ENCODE results near the gene BBS9.

The BBS9 gene

GRCh38 chr7:33619264-33619663, 489.9 kb downstream of the BBS9 start:
- H3K14ac ChIP-seq (ENCODE audit: low read length in 2 of 2) = no peak overlapping the region
- H3K4ac ChIP-seq (ENCODE audit: low read depth in 1 of 2, low read length in 2 of 2) = no peak overlapping the region
- H3K4me2 ChIP-seq (ENCODE audit: low read length, poor library complexity, severe bottlenecking) = no peak overlapping the region
- no peak overlapping the region for H3K27ac ChIP-seq (ENCODE audit: low read length, poor library complexity, severe bottlenecking)
- no peak for DNase-seq
- no peak overlapping the region for H2BK120ac ChIP-seq (ENCODE audit: low read depth, low read length)
- WGBS = 90% methylated on average over 2 of the region's 2 CpGs
- H4K8ac ChIP-seq (ENCODE audit: low read length) = no peak overlapping the region
- H3K23ac ChIP-seq (ENCODE audit: low read length in 2 of 2) = no peak overlapping the region
- H3K4me1 ChIP-seq (ENCODE audit: control insufficient read depth, insufficient read depth, low read depth, low read length) = no peaks in the 10 kb centered on the region
- H2AK5ac ChIP-seq (ENCODE audit: low read length, severe bottlenecking) = no peak overlapping the region
- H4K91ac ChIP-seq (ENCODE audit: low read length) = no peak overlapping the region
- no peaks in the 10 kb centered on the region for H3K36me3 ChIP-seq (ENCODE audit: control insufficient read depth in 1 of 2, insufficient read depth in 2 of 2, low read depth in 1 of 2, low read length in 2 of 2)
- no peaks in the 10 kb centered on the region for H3K79me1 ChIP-seq (replicated peaks; ENCODE audit: low read length, poor library complexity, severe bottlenecking)
- no peak overlapping the region for H3K9ac ChIP-seq (ENCODE audit: low read length)
- H3K27me3 ChIP-seq (ENCODE audit: control insufficient read depth in 1 of 2, insufficient read depth in 1 of 2, low read length in 2 of 2) = no peaks in the 10 kb centered on the region
- H2BK5ac ChIP-seq (ENCODE audit: low read depth, low read length, poor library complexity, severe bottlenecking) = no peak overlapping the region
- peaks cover 10% of the 10 kb centered on the region for H3K9me3 ChIP-seq (ENCODE audit: control insufficient read depth, low read length)
- no peak overlapping the region for H3K4me3 ChIP-seq (ENCODE audit: insufficient read depth in 1 of 2, low read depth in 1 of 2, low read length in 2 of 2)
- H2AFZ ChIP-seq (ENCODE audit: low read depth, low read length) = no peak overlapping the region
- no peak overlapping the region for H3K18ac ChIP-seq (ENCODE audit: low read depth in 1 of 2, low read length in 2 of 2)
- no peak overlapping the region for H2BK15ac ChIP-seq (ENCODE audit: low read depth, poor library complexity, severe bottlenecking)
- H2BK12ac ChIP-seq (ENCODE audit: low read length in 2 of 2) = no peak overlapping the region

- no peak overlapping the region for H3K9ac ChIP-seq (ENCODE audit: low read length)
- H3K23ac ChIP-seq (ENCODE audit: low read length in 2 of 2) = no peak overlapping the region
- no peak overlapping the region for H2AFZ ChIP-seq (ENCODE audit: low read depth, low read length)
- H3K4ac ChIP-seq (ENCODE audit: low read depth in 1 of 2, low read length in 2 of 2) = no peak overlapping the region
- H3K27ac ChIP-seq (ENCODE audit: low read length, poor library complexity, severe bottlenecking) = no peak overlapping the region
- H4K91ac ChIP-seq (ENCODE audit: low read length) = no peak overlapping the region
- no peaks in the 10 kb centered on the region for H3K4me1 ChIP-seq (ENCODE audit: control insufficient read depth, insufficient read depth, low read depth, low read length)
- no peak overlapping the region for H2BK120ac ChIP-seq (ENCODE audit: low read depth, low read length)
- H3K79me1 ChIP-seq (replicated peaks; ENCODE audit: low read length, poor library complexity, severe bottlenecking) = no peaks in the 10 kb centered on the region
- H3K14ac ChIP-seq (ENCODE audit: low read length in 2 of 2) = no peak overlapping the region
- H2BK15ac ChIP-seq (ENCODE audit: low read depth, poor library complexity, severe bottlenecking) = no peak overlapping the region
- no peak overlapping the region for H2BK12ac ChIP-seq (ENCODE audit: low read length in 2 of 2)
- no peak overlapping the region for H3K18ac ChIP-seq (ENCODE audit: low read depth in 1 of 2, low read length in 2 of 2)
- no peak overlapping the region for H2AK5ac ChIP-seq (ENCODE audit: low read length, severe bottlenecking)
- no CpG with 5 or more reads among the region's 1 CpG for WGBS
- DNase-seq = no peak
- H3K4me3 ChIP-seq (ENCODE audit: insufficient read depth in 1 of 2, low read depth in 1 of 2, low read length in 2 of 2) = no peak overlapping the region
- no peak overlapping the region for H2BK5ac ChIP-seq (ENCODE audit: low read depth, low read length, poor library complexity, severe bottlenecking)
- no peak overlapping the region for H3K4me2 ChIP-seq (ENCODE audit: low read length, poor library complexity, severe bottlenecking)
- no peaks in the 10 kb centered on the region for H3K36me3 ChIP-seq (ENCODE audit: control insufficient read depth in 1 of 2, insufficient read depth in 2 of 2, low read depth in 1 of 2, low read length in 2 of 2)
- peaks cover 10% of the 10 kb centered on the region for H3K9me3 ChIP-seq (ENCODE audit: control insufficient read depth, low read length)
- no peak overlapping the region for H4K8ac ChIP-seq (ENCODE audit: low read length)
- no peaks in the 10 kb centered on the region for H3K27me3 ChIP-seq (ENCODE audit: control insufficient read depth in 1 of 2, insufficient read depth in 1 of 2, low read length in 2 of 2)
Measured at GRCh38 chr7:33623267-33623666, 493.9 kb downstream of the BBS9 start.

- H3K27ac ChIP-seq (ENCODE audit: low read length, poor library complexity, severe bottlenecking) = no peak overlapping the region
- no peak overlapping the region for H2AK5ac ChIP-seq (ENCODE audit: low read length, severe bottlenecking)
- H4K8ac ChIP-seq (ENCODE audit: low read length) = no peak overlapping the region
- H3K36me3 ChIP-seq (ENCODE audit: control insufficient read depth in 1 of 2, insufficient read depth in 2 of 2, low read depth in 1 of 2, low read length in 2 of 2) = no peaks in the 10 kb centered on the region
- H4K91ac ChIP-seq (ENCODE audit: low read length) = no peak overlapping the region
- no peaks in the 10 kb centered on the region for H3K27me3 ChIP-seq (ENCODE audit: control insufficient read depth in 1 of 2, insufficient read depth in 1 of 2, low read length in 2 of 2)
- H2BK120ac ChIP-seq (ENCODE audit: low read depth, low read length) = no peak overlapping the region
- H3K9ac ChIP-seq (ENCODE audit: low read length) = no peak overlapping the region
- DNase-seq = no peak
- no peak overlapping the region for H2BK12ac ChIP-seq (ENCODE audit: low read length in 2 of 2)
- no peak overlapping the region for H2BK5ac ChIP-seq (ENCODE audit: low read depth, low read length, poor library complexity, severe bottlenecking)
- no peak overlapping the region for H3K4me3 ChIP-seq (ENCODE audit: insufficient read depth in 1 of 2, low read depth in 1 of 2, low read length in 2 of 2)
- no peaks in the 10 kb centered on the region for H3K79me1 ChIP-seq (replicated peaks; ENCODE audit: low read length, poor library complexity, severe bottlenecking)
- no peak overlapping the region for H3K4ac ChIP-seq (ENCODE audit: low read depth in 1 of 2, low read length in 2 of 2)
- H3K4me2 ChIP-seq (ENCODE audit: low read length, poor library complexity, severe bottlenecking) = no peak overlapping the region
- H3K4me1 ChIP-seq (ENCODE audit: control insufficient read depth, insufficient read depth, low read depth, low read length) = no peaks in the 10 kb centered on the region
- no peak overlapping the region for H2BK15ac ChIP-seq (ENCODE audit: low read depth, poor library complexity, severe bottlenecking)
- H2AFZ ChIP-seq (ENCODE audit: low read depth, low read length) = no peak overlapping the region
- no peak overlapping the region for H3K18ac ChIP-seq (ENCODE audit: low read depth in 1 of 2, low read length in 2 of 2)
- H3K23ac ChIP-seq (ENCODE audit: low read length in 2 of 2) = no peak overlapping the region
- H3K9me3 ChIP-seq (ENCODE audit: control insufficient read depth, low read length) = peaks cover 10% of the 10 kb centered on the region
- H3K14ac ChIP-seq (ENCODE audit: low read length in 2 of 2) = no peak overlapping the region
Measured at GRCh38 chr7:33624215-33624614, 494.9 kb downstream of the BBS9 start.

- Histone ChIP-seq H3K4me2 (ENCODE audit: low read length, poor library complexity, severe bottlenecking) (no peak overlapping the region), H3K14ac (ENCODE audit: low read length in 2 of 2) (no peak overlapping the region), H4K8ac (ENCODE audit: low read length) (no peak overlapping the region), H2BK15ac (ENCODE audit: low read depth, poor library complexity, severe bottlenecking) (no peak overlapping the region), H3K9ac (ENCODE audit: low read length) (no peak overlapping the region), H3K18ac (ENCODE audit: low read depth in 1 of 2, low read length in 2 of 2) (no peak overlapping the region), H2BK120ac (ENCODE audit: low read depth, low read length) (no peak overlapping the region), H2BK12ac (ENCODE audit: low read length in 2 of 2) (no peak overlapping the region), H3K4me3 (ENCODE audit: insufficient read depth in 1 of 2, low read depth in 1 of 2, low read length in 2 of 2) (no peak overlapping the region), H2BK5ac (ENCODE audit: low read depth, low read length, poor library complexity, severe bottlenecking) (no peak overlapping the region), H3K4me1 (ENCODE audit: control insufficient read depth, insufficient read depth, low read depth, low read length) (no peaks in the 10 kb centered on the region), H3K4ac (ENCODE audit: low read depth in 1 of 2, low read length in 2 of 2) (no peak overlapping the region), H3K27ac (ENCODE audit: low read length, poor library complexity, severe bottlenecking) (no peak overlapping the region), H3K9me3 (ENCODE audit: control insufficient read depth, low read length) (no peaks in the 10 kb centered on the region), H3K23ac (ENCODE audit: low read length in 2 of 2) (no peak overlapping the region), H3K79me1 (replicated peaks; ENCODE audit: low read length, poor library complexity, severe bottlenecking) (no peaks in the 10 kb centered on the region), H3K27me3 (ENCODE audit: control insufficient read depth in 1 of 2, insufficient read depth in 1 of 2, low read length in 2 of 2) (no peaks in the 10 kb centered on the region), H4K91ac (ENCODE audit: low read length) (no peak overlapping the region), H3K36me3 (ENCODE audit: control insufficient read depth in 1 of 2, insufficient read depth in 2 of 2, low read depth in 1 of 2, low read length in 2 of 2) (no peaks in the 10 kb centered on the region), H2AFZ (ENCODE audit: low read depth, low read length) (no peak overlapping the region), H2AK5ac (ENCODE audit: low read length, severe bottlenecking) (no peak overlapping the region)
- no peak for DNase-seq
- WGBS = 88% methylated on average over 2 of the region's 2 CpGs
Measured at GRCh38 chr7:33626869-33627268, 497.5 kb downstream of the BBS9 start.
